ENCODE results near the gene SYT6. TPM values are rescaled to one million over a fixed set of nuclear protein-coding genes. Genes with fewer than 3 reads are reported as not detected.

SYT6 gene
- total and polyA plus RNA-seq, 2 experiments from 2014 or later: 1.2 to 2.6 TPM

- H3K36me3 ChIP-seq (replicated peaks; ENCODE audit: insufficient read depth, low read depth): no peaks in the 10 kb centered on the region
- DNase-seq (ENCODE audit: low spot score): peak; percentile 42
- H3K27ac ChIP-seq: no peak overlapping the region
- H3K79me2 ChIP-seq: no peaks in the 10 kb centered on the region
- peaks cover 93% of the 10 kb centered on the region for H3K27me3 ChIP-seq
- TF ChIP-seq EZH2 (IDR thresholded peaks at IDR 0.05; ENCODE audit: borderline replicate concordance) (peak; percentile 71), CTCF (IDR thresholded peaks at IDR 0.05; ENCODE audit: poor library complexity) (no peak), EZH2phosphoT487 (IDR thresholded peaks at IDR 0.05; ENCODE audit: low read depth, severe bottlenecking, unreplicated experiment) (peak; percentile 31)
- no peak overlapping the region for H2AFZ ChIP-seq
- no peak overlapping the region for H3K4me3 ChIP-seq
- 14% methylated on average over 41 of the region's 41 CpGs for WGBS (ENCODE audit: low lambda C conversion rate, missing lambda C conversion rate)
- H3K4me2 ChIP-seq: peak overlapping the region; percentile 97
- peaks cover 20% of the 10 kb centered on the region for H3K4me1 ChIP-seq (ENCODE audit: insufficient read depth)
- H3K9me2 ChIP-seq (replicated peaks; ENCODE audit: insufficient read depth): no peaks in the 10 kb centered on the region
- no peaks in the 10 kb centered on the region for H4K20me1 ChIP-seq (ENCODE audit: insufficient read depth, poor library complexity, severe bottlenecking)
- no peaks in the 10 kb centered on the region for H3K9me3 ChIP-seq (ENCODE audit: low read depth)
These were observed 685 bp upstream of the SYT6 start for GRCh38 chr1:114154146-114154962.

- Histone ChIP-seq H4K20me1 (ENCODE audit: insufficient read depth, poor library complexity, severe bottlenecking) (no peaks in the 10 kb centered on the region), H3K27me3 (peaks cover 82% of the 10 kb centered on the region), H2AFZ (peak overlapping the region; percentile 45), H3K4me1 (ENCODE audit: insufficient read depth) (peaks cover 20% of the 10 kb centered on the region), H3K27ac (no peak overlapping the region), H3K4me3 (peak overlapping the region; percentile 49), H3K36me3 (replicated peaks; ENCODE audit: insufficient read depth, low read depth) (no peaks in the 10 kb centered on the region), H3K9me2 (replicated peaks; ENCODE audit: insufficient read depth) (no peaks in the 10 kb centered on the region), H3K79me2 (no peaks in the 10 kb centered on the region), H3K9me3 (ENCODE audit: low read depth) (no peaks in the 10 kb centered on the region), H3K4me2 (peak overlapping the region; percentile 97)
- peak; percentile 79 for DNase-seq (ENCODE audit: low spot score)
- peak; percentile 35 for TF ChIP-seq EZH2 (IDR thresholded peaks at IDR 0.05; ENCODE audit: borderline replicate concordance)
- TF ChIP-seq CTCF (IDR thresholded peaks at IDR 0.05; ENCODE audit: poor library complexity): no peak
- TF ChIP-seq EZH2phosphoT487 (IDR thresholded peaks at IDR 0.05; ENCODE audit: low read depth, severe bottlenecking, unreplicated experiment): no peak
- under 1% methylated on average over 56 of the region's 89 CpGs for WGBS (ENCODE audit: low lambda C conversion rate, missing lambda C conversion rate)
These were observed 985 bp downstream of the SYT6 start for GRCh38 chr1:114152508-114153260.

GRCh38 chr1:114152089-114152507 is 1.6 kb downstream of the SYT6 start:
- Histone ChIP-seq H3K79me2 (no peaks in the 10 kb centered on the region), H3K9me2 (replicated peaks; ENCODE audit: insufficient read depth) (no peaks in the 10 kb centered on the region), H2AFZ (peak overlapping the region; percentile 45), H3K4me1 (ENCODE audit: insufficient read depth) (peaks cover 20% of the 10 kb centered on the region), H3K9me3 (ENCODE audit: low read depth) (no peaks in the 10 kb centered on the region), H3K4me2 (peak overlapping the region; percentile 97), H3K36me3 (replicated peaks; ENCODE audit: insufficient read depth, low read depth) (no peaks in the 10 kb centered on the region), H3K27ac (no peak overlapping the region), H3K27me3 (peaks cover 78% of the 10 kb centered on the region), H3K4me3 (peak overlapping the region; percentile 49), H4K20me1 (ENCODE audit: insufficient read depth, poor library complexity, severe bottlenecking) (no peaks in the 10 kb centered on the region)
- no peak for TF ChIP-seq EZH2 (IDR thresholded peaks at IDR 0.05; ENCODE audit: borderline replicate concordance)
- DNase-seq (ENCODE audit: low spot score): no peak
- WGBS (ENCODE audit: low lambda C conversion rate, missing lambda C conversion rate): 5% methylated on average over 18 of the region's 20 CpGs

- 73% methylated on average over 2 of the region's 2 CpGs for WGBS (ENCODE audit: low lambda C conversion rate, missing lambda C conversion rate)
- Histone ChIP-seq H3K4me3 (no peak overlapping the region), H3K4me1 (ENCODE audit: insufficient read depth) (peaks cover 20% of the 10 kb centered on the region), H3K4me2 (no peak overlapping the region), H3K9me2 (replicated peaks; ENCODE audit: insufficient read depth) (no peaks in the 10 kb centered on the region), H4K20me1 (ENCODE audit: insufficient read depth, poor library complexity, severe bottlenecking) (no peaks in the 10 kb centered on the region), H3K27me3 (peaks cover 63% of the 10 kb centered on the region), H3K9me3 (ENCODE audit: low read depth) (no peaks in the 10 kb centered on the region), H3K27ac (no peak overlapping the region), H2AFZ (no peak overlapping the region), H3K36me3 (replicated peaks; ENCODE audit: insufficient read depth, low read depth) (no peaks in the 10 kb centered on the region), H3K79me2 (no peaks in the 10 kb centered on the region)
- DNase-seq (ENCODE audit: low spot score): no peak
- TF ChIP-seq CTCF (IDR thresholded peaks at IDR 0.05; ENCODE audit: poor library complexity) (no peak), EZH2phosphoT487 (IDR thresholded peaks at IDR 0.05; ENCODE audit: low read depth, severe bottlenecking, unreplicated experiment) (no peak), EZH2 (IDR thresholded peaks at IDR 0.05; ENCODE audit: borderline replicate concordance) (no peak)
These were observed 3.7 kb downstream of the SYT6 start for GRCh38 chr1:114150016-114150415.

Measured in hepatocyte (in vitro differentiated cells).